ENCODE measurements around the gene VPS51. TPM values are rescaled to one million over a fixed set of nuclear protein-coding genes. Genes with fewer than 3 reads are reported as not detected.

VPS51 gene
- total and polyA plus RNA-seq, 2 of the 13 experiments (the other 11 are each of a cell fraction or from before 2014, with no cell fraction given) = 76.3 to 90.6 TPM

- TF ChIP-seq U2AF1 (optimal IDR thresholded peaks at IDR 0.05; ENCODE audit: low read depth, low read length) (no peak), KDM5A (IDR thresholded peaks at IDR 0.05; ENCODE audit: borderline replicate concordance, low read length) (peak; percentile 99), RERE (CRISPR knock-in tag; IDR thresholded peaks at IDR 0.05; ENCODE audit: low read depth) (peak; percentile 64; the same call in 1 of the 2 replicates), BORCS8-MEF2B (CRISPR knock-in tag; IDR thresholded peaks at IDR 0.05) (no peak), ZNF746 (CRISPR knock-in tag; IDR thresholded peaks at IDR 0.05) (peak; percentile 65), ETS1 (CRISPR knock-in tag; IDR thresholded peaks at IDR 0.05) (no peak), UBTF (CRISPR knock-in tag; IDR thresholded peaks at IDR 0.05) (peak; percentile 55; the same call in 1 of the 2 replicates), ZNF234 (CRISPR knock-in tag; conservative IDR thresholded peaks at IDR 0.05) (no peak), MTF2 (CRISPR knock-in tag; IDR thresholded peaks at IDR 0.05; ENCODE audit: borderline replicate concordance) (no peak), TARDBP (CRISPR knock-in tag; IDR thresholded peaks at IDR 0.05) (peak; percentile 94), FOSL2 (CRISPR knock-in tag; IDR thresholded peaks at IDR 0.05) (peak; percentile 69), REXO4 (CRISPR knock-in tag; IDR thresholded peaks at IDR 0.05; ENCODE audit: borderline replicate concordance) (no peak), PLRG1 (conservative IDR thresholded peaks at IDR 0.05) (no peak), SNAI1 (CRISPR knock-in tag; IDR thresholded peaks at IDR 0.05; ENCODE audit: borderline replicate concordance) (peak; percentile 75; the same call in 1 of the 2 replicates), STAT6 (CRISPR knock-in tag; IDR thresholded peaks at IDR 0.05; ENCODE audit: borderline replicate concordance) (no peak), ZNF367 (CRISPR knock-in tag; IDR thresholded peaks at IDR 0.05; ENCODE audit: borderline replicate concordance) (no peak), ZNF232 (CRISPR knock-in tag; IDR thresholded peaks at IDR 0.05; ENCODE audit: borderline replicate concordance) (peak; percentile 59; the same call in 1 of the 2 replicates)
Measured at GRCh38 chr11:65095974-65096806, at the start of gene VPS51 (continued).
